D721Med (cell line): ENCODE measurements around the gene CCDC27.

Source experiments
- DNase-seq: peaks from one replicate; pipeline ENCODE4 v3.0.0; 2011; ENCODE audit warnings: low spot score; ENCODE audit not compliant: insufficient read length
- FAIRE-seq: peaks from 2 replicates; lab custom pipeline; 2011; peaks lifted over from hg19 to GRCh38; lab: Jason Lieb, UNC
- TF ChIP-seq, protein P1 (sequence below): IDR thresholded peaks from 2 replicates; pipeline ENCODE4 v1.5.1; 2012; ENCODE audit warnings: mild to moderate bottlenecking, control low read depth; ENCODE audit not compliant: insufficient read depth; ENCODE audit errors: missing control alignments

CCDC27 gene

DNA sequence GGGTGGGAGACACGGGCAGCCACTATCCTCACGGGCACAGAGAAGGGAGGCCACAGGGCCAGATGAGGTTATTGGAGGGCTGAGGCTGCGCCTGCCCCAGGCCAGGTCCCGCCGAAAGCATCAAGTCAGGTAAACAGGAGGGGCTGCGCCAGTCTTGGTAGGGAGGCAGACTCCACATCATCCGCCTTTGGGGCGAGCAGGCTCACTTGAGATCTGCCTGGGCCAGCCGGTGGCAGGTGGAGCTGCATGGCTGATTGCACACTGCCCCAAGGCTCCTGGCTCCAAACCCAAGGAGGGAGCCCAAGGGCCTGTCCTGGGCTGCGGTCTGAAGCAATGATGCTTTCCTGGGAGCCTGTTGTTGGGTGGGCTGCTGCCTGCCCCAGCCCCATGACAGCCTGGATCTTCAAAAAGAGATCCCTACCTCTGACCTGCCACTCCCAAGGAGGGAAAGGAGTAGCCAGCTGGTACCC lies 24.9 kb downstream of the CCDC27 start:
- DNase-seq (no peak), FAIRE-seq (no peak)
- TF ChIP-seq, protein P1, sequence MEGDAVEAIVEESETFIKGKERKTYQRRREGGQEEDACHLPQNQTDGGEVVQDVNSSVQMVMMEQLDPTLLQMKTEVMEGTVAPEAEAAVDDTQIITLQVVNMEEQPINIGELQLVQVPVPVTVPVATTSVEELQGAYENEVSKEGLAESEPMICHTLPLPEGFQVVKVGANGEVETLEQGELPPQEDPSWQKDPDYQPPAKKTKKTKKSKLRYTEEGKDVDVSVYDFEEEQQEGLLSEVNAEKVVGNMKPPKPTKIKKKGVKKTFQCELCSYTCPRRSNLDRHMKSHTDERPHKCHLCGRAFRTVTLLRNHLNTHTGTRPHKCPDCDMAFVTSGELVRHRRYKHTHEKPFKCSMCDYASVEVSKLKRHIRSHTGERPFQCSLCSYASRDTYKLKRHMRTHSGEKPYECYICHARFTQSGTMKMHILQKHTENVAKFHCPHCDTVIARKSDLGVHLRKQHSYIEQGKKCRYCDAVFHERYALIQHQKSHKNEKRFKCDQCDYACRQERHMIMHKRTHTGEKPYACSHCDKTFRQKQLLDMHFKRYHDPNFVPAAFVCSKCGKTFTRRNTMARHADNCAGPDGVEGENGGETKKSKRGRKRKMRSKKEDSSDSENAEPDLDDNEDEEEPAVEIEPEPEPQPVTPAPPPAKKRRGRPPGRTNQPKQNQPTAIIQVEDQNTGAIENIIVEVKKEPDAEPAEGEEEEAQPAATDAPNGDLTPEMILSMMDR: no peak

DNA sequence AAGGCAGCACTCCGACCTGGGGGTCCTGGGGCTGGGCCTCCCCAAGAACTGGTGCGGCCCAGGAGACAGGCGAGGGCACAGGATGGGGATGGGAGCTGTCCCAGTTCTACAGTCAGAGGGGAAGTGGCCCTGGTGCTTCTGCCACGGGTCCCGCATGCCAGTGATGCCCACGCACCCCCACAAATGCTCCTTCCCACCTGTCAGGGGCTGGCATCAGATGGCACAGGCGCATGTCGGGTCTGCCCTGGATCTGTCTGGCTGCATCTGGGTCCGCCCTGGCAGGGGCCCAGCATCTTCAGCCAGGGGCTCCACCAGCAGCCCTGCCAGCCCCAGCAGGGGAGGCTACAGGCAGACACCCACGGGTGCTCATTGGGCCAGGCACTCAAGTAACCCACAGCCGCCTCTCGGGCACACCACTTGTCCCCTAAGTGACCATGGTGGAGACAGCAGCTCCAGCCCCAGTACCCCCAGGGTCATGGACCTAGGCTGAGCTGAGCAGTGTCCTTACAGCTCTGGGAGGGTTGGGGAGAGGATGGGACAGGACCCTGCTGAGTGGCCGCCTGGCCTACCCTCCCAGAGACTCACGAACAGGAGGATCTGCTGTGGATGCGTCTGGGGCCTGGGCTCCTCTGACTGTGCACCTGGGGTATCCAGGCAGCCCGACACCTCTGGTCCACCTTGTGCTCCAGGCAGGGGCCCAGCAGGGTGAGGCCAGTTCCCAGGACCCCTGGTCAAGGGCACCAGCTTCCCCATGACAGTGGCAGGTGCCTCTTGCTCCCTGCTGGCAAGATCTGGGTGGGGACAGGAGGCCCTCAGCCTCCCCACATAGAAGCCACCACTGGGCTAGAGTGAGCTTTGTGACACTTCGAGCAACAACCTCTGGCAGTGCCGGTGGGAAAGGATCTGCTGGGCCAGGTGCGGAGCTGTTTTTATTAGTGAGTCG lies 25.7 kb downstream of the CCDC27 start:
- TF ChIP-seq, protein P1: no peak
- DNase-seq: no peak
- no peak for FAIRE-seq

DNA sequence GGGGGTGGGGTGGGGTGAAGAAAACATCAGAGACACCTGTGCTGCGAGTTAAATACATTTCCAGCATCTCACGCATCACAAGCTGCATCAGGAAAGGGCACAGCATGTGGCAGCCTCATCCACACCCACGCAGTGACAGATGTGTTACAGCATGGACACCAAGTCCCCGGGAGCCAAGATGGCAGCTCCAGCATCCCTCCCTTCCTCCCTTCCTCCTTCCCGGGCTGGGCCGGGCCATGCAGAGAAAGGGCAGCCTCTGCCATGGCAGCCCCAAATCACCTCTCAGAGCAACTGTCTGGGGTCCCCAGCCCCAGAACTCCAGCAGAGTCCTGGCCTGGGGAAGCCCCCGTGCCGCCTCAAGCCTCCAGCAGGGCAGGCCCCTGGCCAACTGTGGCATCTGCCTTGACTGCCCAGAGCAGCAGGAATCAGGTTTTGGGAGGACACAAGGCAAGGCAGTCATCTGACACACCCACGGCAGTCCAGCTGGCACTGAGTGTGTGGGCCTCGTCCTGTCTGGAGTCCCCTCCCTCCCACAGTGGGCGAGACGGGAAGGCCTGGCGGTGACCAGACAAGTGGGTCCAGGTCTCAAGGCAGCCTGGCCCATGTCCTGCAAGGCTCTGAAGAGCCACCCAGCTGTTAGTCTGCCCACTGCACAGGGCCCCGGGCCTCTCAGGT lies 26.5 kb downstream of the CCDC27 start:
- no peak for FAIRE-seq
- DNase-seq: no peak
- TF ChIP-seq, protein P1: no peak

DNA sequence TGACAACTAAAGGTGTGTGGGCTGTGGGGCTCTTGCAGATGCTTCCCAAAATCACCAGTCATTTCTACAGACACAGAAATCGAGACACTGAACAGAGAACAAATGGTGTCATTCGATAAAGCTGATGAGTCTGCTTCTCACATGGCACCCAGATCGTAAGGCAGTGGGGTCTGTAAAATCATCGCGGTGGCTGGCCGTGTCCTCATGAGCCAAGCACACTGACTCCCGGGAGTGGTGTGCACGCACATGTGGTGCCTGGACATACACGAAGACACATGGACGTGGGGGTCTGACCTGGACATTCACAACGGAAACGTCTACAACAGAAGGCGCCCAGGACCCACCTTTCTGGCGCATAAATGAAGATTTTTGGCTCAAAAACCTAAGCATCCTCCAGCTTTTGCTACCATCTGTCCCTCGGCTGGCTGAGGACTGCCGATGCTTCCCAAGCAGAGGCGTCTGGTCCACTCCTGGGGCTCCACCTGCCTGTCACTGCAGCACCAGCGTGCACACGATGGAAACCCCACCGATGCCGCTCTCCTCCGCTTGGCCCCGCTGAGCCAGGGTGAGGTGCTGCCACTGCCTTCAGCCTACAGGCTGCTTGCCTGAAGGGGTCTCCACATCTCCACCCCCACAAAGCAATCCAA lies 27.1 kb downstream of the CCDC27 start:
- FAIRE-seq (no peak), DNase-seq (no peak)
- TF ChIP-seq, protein P1: no peak

DNA sequence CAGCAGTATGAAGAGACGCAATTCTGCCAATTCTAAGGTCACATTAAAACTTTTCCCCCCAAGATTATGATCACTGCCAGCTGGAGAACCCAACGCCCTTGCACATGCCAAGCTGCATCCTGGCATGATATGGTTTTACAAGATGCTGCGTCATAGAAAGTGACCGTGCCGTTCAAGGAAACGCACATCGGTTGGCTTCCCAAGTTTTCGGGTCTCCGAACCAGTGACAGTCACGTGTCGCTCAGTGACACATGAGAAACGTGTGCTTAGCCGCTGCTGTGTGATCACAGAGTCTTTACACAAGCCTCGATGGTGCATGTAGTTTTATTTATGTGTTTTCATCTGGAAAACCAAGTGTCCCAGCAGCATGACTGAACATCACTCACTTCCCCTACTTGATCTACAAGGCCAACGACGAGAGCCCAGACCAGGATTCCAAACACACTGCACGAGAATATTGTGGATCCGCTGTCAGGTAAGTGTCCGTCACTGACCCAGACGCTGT lies 27.7 kb downstream of the CCDC27 start:
- TF ChIP-seq, protein P1: no peak
- FAIRE-seq: no peak
- DNase-seq: no peak

DNA sequence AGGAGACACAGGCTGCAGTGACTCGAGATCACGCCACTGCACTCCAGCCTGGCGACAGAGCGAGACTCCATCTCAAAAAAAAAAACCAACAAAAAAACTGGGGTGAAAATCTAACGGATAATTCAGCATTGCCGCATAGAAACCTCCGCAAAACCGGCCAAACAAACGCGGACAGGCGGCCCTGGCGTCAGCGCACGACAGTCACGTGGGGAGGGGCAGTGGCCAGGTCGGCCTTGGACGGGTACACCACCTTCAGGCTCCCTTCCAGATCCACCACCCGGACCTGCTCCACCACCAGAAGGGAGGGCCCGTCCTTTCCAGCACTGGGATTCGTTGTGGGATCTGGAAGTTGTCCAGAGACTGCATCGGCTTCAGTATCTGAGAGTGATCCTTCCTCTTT lies 28.7 kb downstream of the CCDC27 start:
- no peak for FAIRE-seq
- TF ChIP-seq, protein P1: no peak
- no peak for DNase-seq
